ENCODE data around the gene OR5A2. TPM values are rescaled to one million over a fixed set of nuclear protein-coding genes. Genes with fewer than 3 reads are reported as not detected.
A peak's percentile ranks its signal among the peaks of the same experiment; 100 is the strongest.
"Not testable (repeated sequence)": the region's sequence is repeated elsewhere in the genome, so short reads cannot be mapped to it uniquely, and the experiment has no call there.

OR5A2 gene
- not detected for total RNA-seq

GRCh38 chr11:59426361-59427067, at the start of gene OR5A2:
Gene OR5A2, minus strand, starts transcription at chr11:59426413. Its CDS starts 3,460 bp downstream, at chr11:59422953.
- DNase-seq (ENCODE audit: low spot score), result no peak

- DNase-seq (ENCODE audit: low spot score), result no peak
These were observed 49.0 kb upstream of the OR5A2 start for GRCh38 chr11:59475176-59475575.

- DNase-seq (ENCODE audit: low spot score), result no peak
These were observed 46.8 kb upstream of the OR5A2 start, which contains the start of gene OR4D10 for GRCh38 chr11:59473015-59473414. Gene OR4D10, plus strand, starts transcription at chr11:59473315. Its CDS starts 4,115 bp downstream, at chr11:59477430.

- no peak for DNase-seq (ENCODE audit: low spot score)
These were observed 37.0 kb upstream of the OR5A2 start for GRCh38 chr11:59463190-59463641.

- no peak for DNase-seq (ENCODE audit: low spot score)
These were observed 33.7 kb upstream of the OR5A2 start for GRCh38 chr11:59459916-59460315.

- DNase-seq (ENCODE audit: low spot score), result no peak
These were observed 30.4 kb upstream of the OR5A2 start, which contains the start of gene OR4D6 for GRCh38 chr11:59456661-59457060. Gene OR4D6, plus strand, starts transcription at chr11:59456961. Its CDS starts 0 bp downstream, at chr11:59456961.

GRCh38 chr11:59448484-59448883, 22.3 kb upstream of the OR5A2 start:
- no peak for DNase-seq (ENCODE audit: low spot score)

- not testable (repeated sequence) for DNase-seq (ENCODE audit: low spot score)
These were observed 19.4 kb upstream of the OR5A2 start for GRCh38 chr11:59445624-59446023.

GRCh38 chr11:59437770-59438169, 11.6 kb upstream of the OR5A2 start:
- no peak for DNase-seq (ENCODE audit: low spot score)

- DNase-seq (ENCODE audit: low spot score), result no peak
These were observed 10.0 kb upstream of the OR5A2 start, which contains the start of gene OR5A1 for GRCh38 chr11:59436169-59436568. Gene OR5A1, plus strand, starts transcription at chr11:59436469. Its CDS starts 6,700 bp downstream, at chr11:59443169.

- peak; percentile 51 for DNase-seq (ENCODE audit: low spot score)
These were observed 3.8 kb upstream of the OR5A2 start for GRCh38 chr11:59429924-59430516.

GRCh38 chr11:59427068-59427382, 812 bp upstream of the OR5A2 start:
- no peak for DNase-seq (ENCODE audit: low spot score)

- DNase-seq (ENCODE audit: low spot score), result no peak
These were observed 1.1 kb downstream of the OR5A2 start for GRCh38 chr11:59425131-59425530.

GRCh38 chr11:59423835-59424234, 2.4 kb downstream of the OR5A2 start:
- DNase-seq (ENCODE audit: low spot score), result no peak

- no peak for DNase-seq (ENCODE audit: low spot score)
These were observed 8.1 kb downstream of the OR5A2 start for GRCh38 chr11:59418156-59418555.

GRCh38 chr11:59417023-59417422, 9.2 kb downstream of the OR5A2 start:
- DNase-seq (ENCODE audit: low spot score), result no peak

- no peak for DNase-seq (ENCODE audit: low spot score)
These were observed 9.6 kb downstream of the OR5A2 start for GRCh38 chr11:59416613-59417012.

GRCh38 chr11:59415111-59415510, 11.1 kb downstream of the OR5A2 start:
- DNase-seq (ENCODE audit: low spot score), result no peak

GRCh38 chr11:59413646-59414045, 12.6 kb downstream of the OR5A2 start:
- DNase-seq (ENCODE audit: low spot score), result no peak

- no peak for DNase-seq (ENCODE audit: low spot score)
These were observed 22.7 kb downstream of the OR5A2 start for GRCh38 chr11:59403546-59403945.

- no peak for DNase-seq (ENCODE audit: low spot score)
These were observed 25.0 kb downstream of the OR5A2 start for GRCh38 chr11:59401262-59401552.

- no peak for DNase-seq (ENCODE audit: low spot score)
These were observed 25.6 kb downstream of the OR5A2 start for GRCh38 chr11:59400461-59401261.

GRCh38 chr11:59394186-59394585, 32.0 kb downstream of the OR5A2 start:
- no peak for DNase-seq (ENCODE audit: low spot score)

All from mucosa of gallbladder (tissue), 1 donor.